Endothelial cell (in vitro differentiated cells): ENCODE results near the gene NGEF. TPM values are rescaled to one million over a fixed set of nuclear protein-coding genes. Genes with fewer than 3 reads are reported as not detected.

Experiments
- DNase-seq: peaks from one replicate; pipeline ENCODE4 v3.0.0; 2021; ENCODE audit warnings: low spot score
- H3K27ac Mint-ChIP-seq: one replicate; pipeline ENCODE4 v1.8.0; 2021; ENCODE audit warnings: mixed read lengths, inconsistent platforms; ENCODE audit not compliant: unreplicated experiment
- H3K27me3 Mint-ChIP-seq: one replicate; pipeline ENCODE4 v1.8.0; 2021; ENCODE audit warnings: mild to moderate bottlenecking, moderate library complexity, mixed read lengths, inconsistent platforms; ENCODE audit not compliant: unreplicated experiment
- H3K36me3 Mint-ChIP-seq: one replicate; pipeline ENCODE4 v1.8.0; 2021; ENCODE audit warnings: mild to moderate bottlenecking, low read depth, mixed read lengths, inconsistent platforms; ENCODE audit not compliant: unreplicated experiment
- H3K4me1 Mint-ChIP-seq: one replicate; pipeline ENCODE4 v1.8.0; 2021; ENCODE audit warnings: mild to moderate bottlenecking, mixed read lengths, inconsistent platforms; ENCODE audit not compliant: unreplicated experiment
- H3K4me3 Mint-ChIP-seq: one replicate; pipeline ENCODE4 v1.8.0; 2021; ENCODE audit warnings: mild to moderate bottlenecking, mixed read lengths, inconsistent platforms; ENCODE audit not compliant: unreplicated experiment
- H3K9me3 Mint-ChIP-seq: one replicate; pipeline ENCODE4 v1.8.0; 2021; ENCODE audit warnings: mixed read lengths, inconsistent platforms; ENCODE audit not compliant: unreplicated experiment
- CTCF ChIP-seq: fragments of 200-600 bp; sonication (generic); IDR thresholded peaks from one replicate; pipeline ENCODE4 v1.5.0; 2021; ENCODE audit warnings: antibody characterized with exemption; ENCODE audit not compliant: unreplicated experiment
- total RNA-seq: library from RNA; stranded (reverse); fragmentation: NEBNext Ultra II Directional; extraction: Animal tissue kit (Norgen Biotek cat#: 25700); gene quantifications from one replicate; pipeline ENCODE4 v1.2.1, GENCODE V29; 2021; ENCODE audit not compliant: unreplicated experiment

Gene NGEF
- total RNA-seq, 1 donor from 2014 or later: 1.4 TPM

DNA sequence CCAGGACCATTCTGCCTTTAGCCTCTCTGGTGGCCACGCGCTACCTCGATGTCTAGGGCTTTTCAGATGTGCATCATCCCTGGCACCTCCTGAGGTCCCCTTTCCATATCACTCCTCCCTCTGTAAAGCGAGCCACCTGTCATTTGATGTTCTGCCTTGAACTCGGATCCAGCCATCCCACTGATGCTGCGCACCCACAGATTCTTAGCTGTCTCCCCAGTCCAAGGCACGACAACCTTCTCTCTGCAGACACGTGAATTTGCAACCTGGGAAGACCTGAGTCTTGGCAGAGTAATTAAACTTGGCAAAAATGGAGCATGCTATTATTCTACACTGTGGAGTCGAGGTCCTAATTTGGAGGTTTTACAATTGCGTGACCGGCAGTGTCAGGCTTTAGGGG, 61.9 kb downstream of the NGEF start:
- no peak for DNase-seq
- Mint-ChIP-seq H3K4me3 (no peak overlapping the region), H3K4me1 (no peaks in the 10 kb centered on the region), H3K27ac (no peak overlapping the region), H3K36me3 (no peaks in the 10 kb centered on the region), H3K27me3 (no peaks in the 10 kb centered on the region), H3K9me3 (no peaks in the 10 kb centered on the region)
- no peak for TF ChIP-seq CTCF

DNA sequence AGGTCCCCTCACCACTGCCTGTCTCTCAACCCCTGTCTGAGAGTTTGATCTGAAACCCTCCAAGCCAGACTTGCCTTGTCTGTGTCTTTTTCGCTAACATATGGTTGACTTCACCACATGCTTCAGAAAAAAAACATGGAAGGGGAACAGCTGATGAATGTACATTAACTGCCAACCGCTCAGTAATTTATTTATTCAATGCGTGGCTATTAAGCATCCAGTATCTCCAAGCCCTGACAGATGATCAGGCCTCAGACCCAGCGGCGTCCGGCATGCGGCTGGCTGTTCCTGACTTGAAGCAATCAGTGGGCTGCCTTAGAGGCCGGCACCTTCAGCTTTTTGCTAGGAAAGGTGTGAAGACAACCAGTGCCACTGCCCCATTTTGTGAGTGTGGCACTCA, 62.3 kb downstream of the NGEF start:
- Mint-ChIP-seq H3K27me3 (no peaks in the 10 kb centered on the region), H3K9me3 (no peaks in the 10 kb centered on the region), H3K4me3 (no peak overlapping the region), H3K36me3 (no peaks in the 10 kb centered on the region), H3K4me1 (no peaks in the 10 kb centered on the region), H3K27ac (no peak overlapping the region)
- DNase-seq: no peak
- no peak for TF ChIP-seq CTCF

DNA sequence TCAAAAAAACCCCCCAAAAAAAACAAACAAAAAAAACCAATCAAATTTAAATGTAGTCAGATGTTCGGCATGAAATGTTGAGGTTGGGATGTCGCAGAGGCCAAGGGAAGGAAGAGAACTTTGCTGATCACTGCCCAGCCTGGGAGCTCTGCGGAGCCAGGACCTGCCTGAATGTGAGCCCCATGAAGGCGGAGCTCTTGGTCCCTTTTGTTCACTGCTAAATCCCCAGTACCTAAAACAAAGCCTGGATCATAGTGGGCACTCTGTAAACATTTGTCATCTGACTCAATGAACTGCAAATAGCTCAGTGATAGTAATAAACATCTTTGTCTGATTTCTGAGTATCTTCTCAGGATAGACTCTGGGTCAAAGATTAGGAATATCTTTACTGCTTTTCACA, 64.0 kb downstream of the NGEF start:
- Mint-ChIP-seq H3K27ac (no peak overlapping the region), H3K4me3 (no peak overlapping the region), H3K27me3 (no peaks in the 10 kb centered on the region), H3K9me3 (no peaks in the 10 kb centered on the region), H3K36me3 (no peaks in the 10 kb centered on the region), H3K4me1 (no peaks in the 10 kb centered on the region)
- no peak for DNase-seq
- TF ChIP-seq CTCF: no peak

- H3K27ac Mint-ChIP-seq: no peak overlapping the region
- H3K9me3 Mint-ChIP-seq: no peaks in the 10 kb centered on the region
- TF ChIP-seq CTCF: no peak
- H3K27me3 Mint-ChIP-seq: no peaks in the 10 kb centered on the region
- H3K36me3 Mint-ChIP-seq: no peaks in the 10 kb centered on the region
- DNase-seq: no peak
- no peaks in the 10 kb centered on the region for H3K4me1 Mint-ChIP-seq
- no peak overlapping the region for H3K4me3 Mint-ChIP-seq
These were observed 70.2 kb downstream of the NGEF start for GRCh38 chr2:232942831-232943230.

- Mint-ChIP-seq H3K27ac (no peak overlapping the region), H3K36me3 (no peaks in the 10 kb centered on the region), H3K4me1 (no peaks in the 10 kb centered on the region), H3K4me3 (no peak overlapping the region), H3K9me3 (no peaks in the 10 kb centered on the region), H3K27me3 (peaks cover 2% of the 10 kb centered on the region)
- no peak for DNase-seq
- TF ChIP-seq CTCF: no peak
These were observed 71.0 kb downstream of the NGEF start for GRCh38 chr2:232941912-232942594.
